K562 treated with DMSO at 1 percent for 4 hours (cell line): ENCODE results near the gene COL7A1. TPM values are rescaled to one million over a fixed set of nuclear protein-coding genes. Genes with fewer than 3 reads are reported as not detected.

Experiments used
- total RNA-seq: library from RNA; unstranded; fragments of 300-600 nt; gene quantifications from 2 replicates; pipeline ENCODE4 v1.2.3, GENCODE V29; 2022; ENCODE audit not compliant: insufficient read depth

The COL7A1 gene
- total RNA-seq, result 0.29 and 1.1 TPM in 2 replicates

GRCh38 chr3:48595075-48595525, at the start of gene COL7A1:
COL7A1 (minus strand) TSS chr3:48595329; CDS start chr3:48595159, 170 bp downstream.

GRCh38 chr3:48635222-48636021, 40.3 kb upstream of the COL7A1 start, which contains the start of gene SLC26A6:
SLC26A6 (minus strand) TSS chr3:48635461; CDS start chr3:48635393, 68 bp downstream.

DNA sequence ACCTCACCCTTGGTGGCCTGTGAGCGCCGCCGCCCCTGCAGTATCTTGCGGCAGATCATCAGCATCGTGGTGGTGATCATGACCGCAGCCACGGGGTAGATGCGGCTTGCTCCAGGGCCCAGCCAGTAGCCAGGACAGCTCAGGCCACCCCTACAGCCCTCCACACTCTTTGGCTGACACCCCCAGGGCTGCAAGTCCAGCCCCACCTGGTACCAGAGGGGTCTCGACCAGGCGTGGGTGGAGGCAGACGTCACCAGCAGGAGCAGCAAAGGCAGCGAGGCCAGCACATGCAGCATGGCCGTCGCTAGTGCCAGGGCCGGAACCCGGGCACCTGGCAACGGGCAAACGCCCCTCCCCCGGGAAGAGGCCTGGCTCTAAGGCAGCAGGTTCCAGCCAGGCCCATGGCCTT, 26.3 kb upstream of the COL7A1 start, which contains the start of gene TMEM89:
TSS of gene TMEM89 (minus strand) at position 309 of the 409 bp plus-strand sequence. CDS start at position 296, 13 bp downstream.

DNA sequence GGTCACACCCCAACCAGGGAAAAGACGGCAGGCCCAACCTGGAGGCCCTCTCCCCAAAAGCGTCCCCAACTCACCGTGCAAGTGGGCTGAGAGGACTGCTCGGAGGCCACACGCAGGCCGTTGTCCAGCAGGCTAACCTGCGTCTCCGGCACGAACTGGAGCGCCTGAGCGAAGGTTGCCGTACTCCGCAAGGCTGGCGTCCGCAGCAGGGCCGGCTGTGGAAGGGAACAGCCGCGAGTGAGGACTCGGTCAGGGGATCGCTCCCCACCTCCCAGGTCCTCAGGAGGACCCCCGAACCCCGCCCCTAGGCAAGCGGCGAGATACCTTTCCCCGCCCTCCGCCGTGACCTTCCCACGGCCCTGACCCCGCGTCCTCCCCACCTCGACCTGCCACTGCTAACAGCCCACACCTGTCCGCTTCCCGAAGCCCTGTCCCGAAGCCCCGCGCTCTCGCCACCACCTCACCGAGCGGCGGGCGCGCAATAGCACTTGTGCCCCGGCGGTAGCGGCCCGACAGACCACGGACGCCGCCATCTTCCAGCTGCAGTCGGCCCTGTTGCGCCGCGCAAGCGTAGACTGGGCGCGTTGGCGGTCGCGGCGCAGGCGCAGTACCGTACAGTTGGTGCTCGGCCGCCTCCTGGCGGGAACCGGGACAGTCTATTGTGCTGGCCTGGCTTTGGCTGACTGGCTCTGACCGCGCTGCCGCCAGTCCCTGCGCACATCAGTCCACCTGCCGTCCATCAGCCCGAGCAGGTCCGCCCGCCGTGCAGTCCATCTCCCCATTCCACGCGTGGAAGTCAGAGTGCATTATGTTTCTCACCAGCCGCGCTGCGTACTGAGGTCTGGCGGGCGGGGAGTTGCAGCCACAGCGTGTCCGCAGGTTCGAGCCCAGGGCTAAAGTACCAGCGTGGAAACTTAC, 14.2 kb upstream of the COL7A1 start, which contains the start of gene UQCRC1:
TSS of gene UQCRC1 (minus strand) at position 559 of the 918 bp plus-strand sequence. CDS start at position 533, 26 bp downstream.

GRCh38 chr3:48563382-48563918, 31.7 kb downstream of the COL7A1 start, which contains the start of gene UCN2:
UCN2 (minus strand) TSS chr3:48563781; CDS start chr3:48563124, 657 bp downstream.

DNA sequence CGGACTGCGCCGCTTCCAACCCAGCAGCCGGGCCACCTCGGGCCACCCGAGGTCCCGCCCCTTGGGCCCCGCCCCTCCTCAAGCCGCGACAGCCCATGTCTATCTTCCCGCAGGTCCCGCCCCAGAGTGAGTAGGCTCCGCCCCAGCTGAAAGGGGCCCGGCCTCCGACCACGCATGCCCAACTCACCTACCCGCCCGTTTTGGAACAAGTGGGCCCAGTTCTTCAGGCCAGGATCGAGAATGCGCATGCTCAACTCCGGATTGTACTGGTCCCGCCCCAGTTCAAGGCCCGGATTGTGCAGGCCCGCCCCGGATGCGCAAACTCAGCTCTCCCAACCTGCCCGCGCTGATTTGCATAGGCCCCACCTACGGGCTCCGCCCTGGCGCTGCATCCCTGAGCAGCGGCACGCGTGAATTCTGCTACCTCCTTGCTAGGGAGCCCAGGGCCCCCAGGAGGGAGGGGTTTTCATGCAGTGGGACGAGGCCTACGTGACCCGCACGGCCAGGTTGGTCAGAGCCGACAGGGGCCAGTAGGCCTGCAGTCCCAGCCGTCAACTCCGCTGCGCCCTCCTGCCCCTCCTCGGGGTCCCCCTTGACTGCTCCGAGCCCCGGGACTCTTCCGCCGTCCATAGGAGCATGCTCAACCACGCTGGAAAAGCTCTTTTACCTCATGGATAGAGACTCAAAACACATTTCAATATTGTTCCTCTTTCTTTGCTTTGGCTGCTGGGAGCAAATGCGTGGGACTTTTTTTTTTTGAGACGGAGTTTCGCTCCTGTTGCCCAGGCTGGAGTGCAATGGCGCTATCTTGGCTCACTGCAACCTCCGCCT, 38.1 kb downstream of the COL7A1 start, which contains the start of gene PFKFB4:
TSS of gene PFKFB4 (minus strand) at position 8 of the 831 bp plus-strand sequence. CDS start 26 bp downstream, outside the sequence.

Other genes starting within 250 kb of the COL7A1 start
- gene FBXW12, start 223.1 kb downstream of the COL7A1 start, total RNA-seq, result not detected in 2 replicates
- gene PLXNB1, start 165.2 kb downstream of the COL7A1 start, total RNA-seq, result 7.7 and 18.9 TPM in 2 replicates
- 5.9 and 8.3 TPM in 2 replicates for gene CCDC51, start 155.2 kb downstream of the COL7A1 start, total RNA-seq
- gene TMA7, start 155.1 kb downstream of the COL7A1 start, total RNA-seq, result 174 and 181 TPM in 2 replicates
- gene ATRIP, start 148.6 kb downstream of the COL7A1 start, total RNA-seq, result 5.6 and 11.9 TPM in 2 replicates
- gene SHISA5, start 91.2 kb downstream of the COL7A1 start, total RNA-seq, result 95.9 and 97.3 TPM in 2 replicates
- gene PFKFB4, start 38.5 kb downstream of the COL7A1 start, total RNA-seq, result 7.0 and 11.4 TPM in 2 replicates
- gene UCN2, start 31.5 kb downstream of the COL7A1 start, total RNA-seq, result not detected in 2 replicates
- gene UQCRC1, start 14.3 kb upstream of the COL7A1 start, total RNA-seq, result 263 and 293 TPM in 2 replicates
- gene TMEM89, start 26.4 kb upstream of the COL7A1 start, total RNA-seq, result not detected in 2 replicates
- gene SLC26A6, start 40.1 kb upstream of the COL7A1 start, total RNA-seq, result 20.0 and 23.7 TPM in 2 replicates
- 1.7 and 4.0 TPM in 2 replicates for gene CELSR3, start 67.6 kb upstream of the COL7A1 start, total RNA-seq
- 15.1 and 16.3 TPM in 2 replicates for gene NCKIPSD, start 90.6 kb upstream of the COL7A1 start, total RNA-seq
- 54.9 and 65.4 TPM in 2 replicates for gene IP6K2, start 121.9 kb upstream of the COL7A1 start, total RNA-seq